Adrenal gland (tissue), 12 donors: ENCODE data around the gene LRRK2. TPM values are rescaled to one million over a fixed set of nuclear protein-coding genes. Genes with fewer than 3 reads are reported as not detected.

Source experiments
- DNase-seq, 7 donors: peaks; one replicate each; pipeline ENCODE4 v3.0.0-alpha.2; 2019 to 2020
- H3K27ac ChIP-seq, 5 donors: fragments of 200-600 bp; sonication (generic) in 4 of 5; 1 replicate in 3 of 5; 2 replicates in 2 of 5; pipeline versions ENCODE4 v1.5.1 to v1.8.0; 2016 to 2020; ENCODE audit warnings: mild to moderate bottlenecking in 1 of 5
- H3K27me3 ChIP-seq: fragments of 200-600 bp; 2 replicates; pipeline ENCODE4 v1.8.0; 2021
- H3K36me3 ChIP-seq, 2 donors: fragments of 200-600 bp; replicated peaks in 1 of 2; 1 replicate in 1 of 2; 2 replicates in 1 of 2; pipeline versions ENCODE4 v1.5.1 to v1.8.0; 2018 to 2022
- H3K4me1 ChIP-seq, 2 donors: fragments of 200-600 bp; replicated peaks in 1 of 2; 1 replicate in 1 of 2; 2 replicates in 1 of 2; pipeline versions ENCODE4 v1.5.1 to v1.8.0; 2018 to 2021
- H3K4me3 ChIP-seq, 4 donors: fragments of 200-600 bp; sonication (generic) in 3 of 4; one replicate each; pipeline ENCODE4 v1.5.1; 2016 to 2018
- H3K9me3 ChIP-seq, 3 donors: fragments of 200-600 bp; sonication (generic) in 1 of 3; replicated peaks in 1 of 3; 1 replicate in 2 of 3; 2 replicates in 1 of 3; pipeline versions ENCODE4 v1.5.1 to v1.8.0; 2016 to 2021
- CTCF ChIP-seq, 6 experiments: fragments of 450-650 bp in 4 of 6; fragments of 200-600 bp in 2 of 6; sonication (generic) in 1 of 6; IDR thresholded peaks; 1 replicate in 5 of 6; 2 replicates in 1 of 6; pipeline versions ENCODE4 v1.5.1 to v1.8.0; 2016 to 2021; ENCODE audit warnings: antibody characterized with exemption in 6 of 6, mild to moderate bottlenecking in 2 of 6, moderate library complexity in 1 of 6
- POLR2A ChIP-seq, 2 donors: fragments of 450-650 bp; IDR thresholded peaks; one replicate each; pipeline ENCODE4 v1.6.1; 2017; ENCODE audit warnings: antibody characterized with exemption in 2 of 2, mild to moderate bottlenecking in 2 of 2, moderate library complexity in 1 of 2
- WGBS, 4 donors: extraction: QIAGEN DNeasy Blood & Tissue Kit in 2 of 4; methylation state at CpG; one replicate each; pipeline versions ENCODE4 v1.1.5 to v1.1.7; 2013 to 2017; 5-methylcytosine and 5-hydroxymethylcytosine counted together
- intact Hi-C, 2 donors: fragments of 100-400 bp; cut with DNase I; formaldehyde crosslinking; loops; one replicate each; pipeline versions ENCODE4 v1.14.1 to v1.15.0; 2022 to 2023
- polyA plus RNA-seq, 3 donors: library from polyadenylated mRNA; stranded (reverse); fragments of 200-250 nt in 2 of 3; fragments of 350-450 nt in 1 of 3; fragmentation: Illumina TruSeq in 1 of 3; extraction: RNeasy Lipid Tissue Mini Kit (QIAGEN cat#74804) in 1 of 3; gene quantifications; one replicate each; pipeline ENCODE4 v1.2.3, GENCODE V29; 2013 to 2014
- total RNA-seq, 9 donors: library from RNA; depleted of rRNA in 4 of 9; stranded (reverse); fragments of >200 nt in 4 of 9; fragments of 120-200 nt in 1 of 9; fragmentation: NEBNext Ultra II Directional in 1 of 9; extraction: Animal tissue kit (Norgen Biotek cat#: 25700) in 1 of 9; gene quantifications; one replicate each; pipeline versions ENCODE4 v1.1.0 to v1.2.4, GENCODE V29; 2013 to 2023
- donor health status: healthy with polysubstance abuse.
- donor health status: Bipolar disorder and iron deficiency.
- donor health status: DM: yes; HTN: yes; CAD: no.
- donor health status: DM: no; HTN: no; CAD: no.
- donor health status: DM: no; HTN: no; CAD: no.
- donor health status: DM: yes; HTN: yes; CAD: no.

Gene LRRK2
- total and polyA plus RNA-seq, 12 donors, result 2.6 to 25.6 (median 12.2) TPM

GRCh38 chr12:40181490-40181889 is 43.3 kb upstream of the LRRK2 start:
- Histone ChIP-seq H3K27me3 (no peaks in the 10 kb centered on the region), H3K27ac (no peak overlapping the region), H3K4me1 (no peaks in the 10 kb centered on the region), H3K36me3 (no peaks in the 10 kb centered on the region), H3K9me3 (no peaks in the 10 kb centered on the region), H3K4me3 (no peak overlapping the region)
- intact Hi-C loops, result no loop called here
- 68 to 96% (median 80%) methylated on average over 1 of the region's 1 CpG for WGBS, 4 donors
- DNase-seq, result no peak
- TF ChIP-seq CTCF (IDR thresholded peaks at IDR 0.05), result no peak
- TF ChIP-seq POLR2A (IDR thresholded peaks at IDR 0.05), result no peak

- Histone ChIP-seq H3K4me3 (no peak overlapping the region), H3K9me3 (no peaks in the 10 kb centered on the region), H3K27ac (no peak overlapping the region), H3K27me3 (no peaks in the 10 kb centered on the region), H3K36me3 (no peaks in the 10 kb centered on the region), H3K4me1 (no peaks in the 10 kb centered on the region)
- WGBS, 4 donors, result 85 to 94% (median 89%) methylated on average over 1 of the region's 1 CpG
- TF ChIP-seq CTCF (IDR thresholded peaks at IDR 0.05), result no peak
- intact Hi-C loops, result no loop called here
- no peak for DNase-seq
Measured at GRCh38 chr12:40183715-40184114, 41.1 kb upstream of the LRRK2 start.

- H3K4me3 ChIP-seq, result no peak overlapping the region
- intact Hi-C loops, result no loop called here
- no peaks in the 10 kb centered on the region for H3K27me3 ChIP-seq
- H3K9me3 ChIP-seq, result no peaks in the 10 kb centered on the region
- H3K27ac ChIP-seq, result no peak overlapping the region
- no peaks in the 10 kb centered on the region for H3K36me3 ChIP-seq
- no peak for TF ChIP-seq CTCF (IDR thresholded peaks at IDR 0.05)
- TF ChIP-seq POLR2A (IDR thresholded peaks at IDR 0.05), result no peak
- H3K4me1 ChIP-seq, result no peaks in the 10 kb centered on the region
- no peak for DNase-seq
- 80 to 84% (median 82%) methylated on average over 4 of the region's 4 CpGs for WGBS, 4 donors
Measured at GRCh38 chr12:40184493-40185302, 40.1 kb upstream of the LRRK2 start.

- no peaks in the 10 kb centered on the region for H3K9me3 ChIP-seq
- H3K4me3 ChIP-seq, result no peak overlapping the region
- DNase-seq, result no peak
- WGBS, 4 donors, result 81 to 87% (median 83%) methylated on average over 4 of the region's 4 CpGs
- intact Hi-C loops, result no loop called here
- TF ChIP-seq CTCF (IDR thresholded peaks at IDR 0.05), result no peak
- TF ChIP-seq POLR2A (IDR thresholded peaks at IDR 0.05), result no peak
- no peaks in the 10 kb centered on the region for H3K27me3 ChIP-seq
- H3K27ac ChIP-seq, result no peak overlapping the region
- no peaks in the 10 kb centered on the region for H3K36me3 ChIP-seq
- H3K4me1 ChIP-seq, result no peaks in the 10 kb centered on the region
Measured at GRCh38 chr12:40185303-40185693, 39.5 kb upstream of the LRRK2 start.
